H1 (cell line): Measurements from ENCODE around the gene GABRB2. TPM values are rescaled to one million over a fixed set of nuclear protein-coding genes. Genes with fewer than 3 reads are reported as not detected.
A peak's percentile ranks its signal among the peaks of the same experiment; 100 is the strongest.

Experiments used
- ASH2L ChIP-seq: fragments of 200-600, 300-600 bp; sonication (generic); IDR thresholded peaks from one replicate; pipeline ENCODE4 v1.7.1; 2017; ENCODE audit warnings: low read length
- EZH2 ChIP-seq: fragments of 200-600 bp; sonication (generic); IDR thresholded peaks from 2 replicates; pipeline ENCODE4 v1.7.1; 2012; ENCODE audit warnings: low read depth, mild to moderate bottlenecking, moderate library complexity, low read length, inconsistent platforms; ENCODE audit not compliant: severe bottlenecking
- FOSL1 ChIP-seq: IDR thresholded peaks from 2 replicates; pipeline ENCODE4 v1.6.1; 2011; ENCODE audit warnings: mild to moderate bottlenecking, low read depth, low read length, moderate library complexity; ENCODE audit not compliant: insufficient read depth
- HDAC2 ChIP-seq, 2 experiments: fragments of 300-600 bp in 1 of 2; sonication (generic) in 1 of 2; IDR thresholded peaks; 2 replicates each; pipeline ENCODE4 v1.6.1; 2011 to 2012; ENCODE audit warnings: low read depth in 2 of 2, low read length in 2 of 2, mild to moderate bottlenecking in 2 of 2, moderate library complexity in 2 of 2, borderline replicate concordance in 1 of 2, inconsistent platforms in 1 of 2
- JUN ChIP-seq: IDR thresholded peaks from 2 replicates; pipeline ENCODE4 v1.6.1; 2011; ENCODE audit warnings: low read depth, mild to moderate bottlenecking, improper control_type of control experiment, low read length
- KDM4A ChIP-seq: IDR thresholded peaks from one replicate; pipeline ENCODE4 v1.7.1; 2012; ENCODE audit warnings: low read depth, mild to moderate bottlenecking, moderate library complexity, low read length, inconsistent platforms; ENCODE audit not compliant: severe bottlenecking
- RBBP5 ChIP-seq: IDR thresholded peaks from 2 replicates; pipeline ENCODE4 v1.7.1; 2012; ENCODE audit warnings: low read depth, mild to moderate bottlenecking, inconsistent platforms, low read length, moderate library complexity, borderline replicate concordance
- SIRT6 ChIP-seq: IDR thresholded peaks from one replicate; pipeline ENCODE4 v1.7.1; 2012; ENCODE audit warnings: low read length, inconsistent platforms
- SUZ12 ChIP-seq: fragments of 200-600 bp; sonication (generic); IDR thresholded peaks from 2 replicates; pipeline ENCODE4 v1.6.1; 2012; ENCODE audit warnings: mild to moderate bottlenecking, inconsistent platforms, low read length, moderate library complexity, mixed read lengths
- TEAD4 ChIP-seq: IDR thresholded peaks from 2 replicates; pipeline ENCODE4 v1.6.1; 2012; ENCODE audit warnings: low read depth, low read length, inconsistent platforms, mixed read lengths
- polyA plus RNA-seq, 7 experiments: library from polyadenylated mRNA; depleted of rRNA in 3 of 7; stranded (reverse) in 5 of 7; unstranded in 2 of 7; fragments of >200 nt in 5 of 7; fragments of 200-250 nt in 2 of 7; gene quantifications; 1 replicate in 5 of 7; 2 replicates in 1 of 7; 4 replicates in 1 of 7; pipeline versions ENCODE4 v1.2.1 to v1.2.3, GENCODE V29; 2011 to 2013; ENCODE audit warnings: missing spikeins in 2 of 7, mixed read lengths in 2 of 7
- total RNA-seq: library from RNA; stranded (reverse); fragmentation: NEBNext Ultra II Directional; extraction: Animal tissue kit (Norgen Biotek cat#: 25700); gene quantifications from 2 replicates; pipeline ENCODE4 v1.2.1, GENCODE V29; 2021

The GABRB2 gene
- total and polyA plus RNA-seq, 2 of the 8 experiments (the other 6 are each of a cell fraction or from before 2014, with no cell fraction given), result 0.54 to 1.9 TPM

DNA sequence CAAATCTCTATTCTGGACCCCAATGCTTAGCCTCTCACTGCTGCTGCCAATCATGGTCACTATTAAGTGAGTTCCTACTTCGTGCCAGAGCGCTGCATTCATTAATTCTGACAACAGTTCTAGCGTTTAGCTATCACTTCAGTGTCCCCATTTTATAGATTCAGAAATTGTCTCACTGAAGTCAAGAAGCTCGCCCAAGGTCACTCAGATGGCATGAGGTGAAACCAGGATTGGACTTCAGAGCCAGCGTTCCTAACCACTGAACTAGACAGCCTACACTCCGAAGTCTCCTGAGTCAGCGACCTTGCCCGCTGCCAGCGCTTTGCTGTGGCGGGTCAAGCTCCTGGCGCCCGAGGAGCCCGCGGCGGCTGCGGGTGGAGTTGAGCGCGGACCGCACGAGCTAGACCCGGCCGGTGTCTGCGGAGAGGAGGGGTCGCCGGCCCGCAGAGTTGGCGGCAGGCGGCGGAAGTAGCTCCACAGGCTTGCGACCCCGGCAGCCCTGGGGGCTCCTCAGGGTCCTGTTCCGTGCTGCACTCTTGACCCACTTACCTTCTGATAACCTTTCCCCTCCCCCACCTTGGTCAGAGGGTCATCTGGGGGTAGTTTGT lies 2.1 kb upstream of the GABRB2 start (continued):
- peak; percentile 41; the same call in 1 of the 2 replicates for TF ChIP-seq SUZ12
- TF ChIP-seq HDAC2 (IDR thresholded peaks at IDR 0.05; ENCODE audit: borderline replicate concordance in 1 of 2, low read depth in 2 of 2, low read length in 2 of 2), result no peak
- TF ChIP-seq FOSL1, result no peak
- TF ChIP-seq RBBP5, result no peak
- TF ChIP-seq SIRT6, result no peak
- TF ChIP-seq JUN, result no peak
- TF ChIP-seq TEAD4, result no peak
- TF ChIP-seq KDM4A, result peak; percentile 60
- TF ChIP-seq ASH2L, result peak; percentile 10
- peak; percentile 64 for TF ChIP-seq EZH2
